HEK293 (cell line): ENCODE results near the gene MEX3A.
A peak's percentile ranks its signal among the peaks of the same experiment; 100 is the strongest.

Experiments
- BCL6B ChIP-seq: fragments of 450-650 bp; formaldehyde crosslinking; IDR thresholded peaks from 2 replicates; pipeline ENCODE4 v1.5.1; 2017; ENCODE audit warnings: missing biosample characterization, missing genetic modification characterization
- CTCF ChIP-seq: fragments of 450-650 bp; formaldehyde crosslinking; IDR thresholded peaks from 2 replicates; pipeline ENCODE4 v1.5.1; 2016; ENCODE audit warnings: missing biosample characterization, missing genetic modification characterization
- ELK4 ChIP-seq: IDR thresholded peaks from 2 replicates; pipeline ENCODE4 v1.6.1; 2011; ENCODE audit warnings: mild to moderate bottlenecking, low read depth, low read length, borderline replicate concordance
- GLIS2 ChIP-seq: fragments of 450-650 bp; formaldehyde crosslinking; IDR thresholded peaks from 2 replicates; pipeline ENCODE4 v1.5.1; 2016; ENCODE audit warnings: missing biosample characterization, missing genetic modification characterization
- INSM2 ChIP-seq: fragments of 450-650 bp; formaldehyde crosslinking; IDR thresholded peaks from 2 replicates; pipeline ENCODE4 v1.5.1; 2016; ENCODE audit warnings: missing biosample characterization, missing genetic modification characterization
- MYNN ChIP-seq: fragments of 450-650 bp; formaldehyde crosslinking; IDR thresholded peaks from 2 replicates; pipeline ENCODE4 v1.5.1; 2016; ENCODE audit warnings: missing biosample characterization, missing genetic modification characterization, borderline replicate concordance
- RBAK ChIP-seq: fragments of 450-650 bp; formaldehyde crosslinking; IDR thresholded peaks from 2 replicates; pipeline ENCODE4 v1.5.1; 2016; ENCODE audit warnings: missing biosample characterization, missing genetic modification characterization
- ZBTB11 ChIP-seq: fragments of 450-650 bp; formaldehyde crosslinking; conservative IDR thresholded peaks from 2 replicates; pipeline ENCODE4 v1.5.1; 2016; ENCODE audit warnings: low read depth, missing biosample characterization, missing genetic modification characterization
- ZNF132 ChIP-seq: fragments of 450-650 bp; formaldehyde crosslinking; IDR thresholded peaks from 2 replicates; pipeline ENCODE4 v1.5.1; 2017; ENCODE audit warnings: missing biosample characterization, missing genetic modification characterization, borderline replicate concordance
- ZNF2 ChIP-seq: fragments of 450-650 bp; formaldehyde crosslinking; IDR thresholded peaks from 2 replicates; pipeline ENCODE4 v1.5.1; 2016; ENCODE audit warnings: missing biosample characterization, missing genetic modification characterization
- ZNF202 ChIP-seq: fragments of 450-650 bp; formaldehyde crosslinking; IDR thresholded peaks from 2 replicates; pipeline ENCODE4 v1.5.1; 2016; ENCODE audit warnings: missing biosample characterization, missing genetic modification characterization, borderline replicate concordance
- ZNF23 ChIP-seq: fragments of 450-650 bp; formaldehyde crosslinking; IDR thresholded peaks from 2 replicates; pipeline ENCODE4 v1.5.1; 2016; ENCODE audit warnings: missing biosample characterization, missing genetic modification characterization, borderline replicate concordance
- ZNF266 ChIP-seq: fragments of 450-650 bp; formaldehyde crosslinking; IDR thresholded peaks from 2 replicates; pipeline ENCODE4 v1.5.1; 2016; ENCODE audit warnings: missing biosample characterization, missing genetic modification characterization, low read depth
- ZNF274 ChIP-seq, 2 experiments: fragments of 200-500 bp in 1 of 2; fragments of 450-650 bp in 1 of 2; sonication (Bioruptor generic) in 1 of 2; formaldehyde crosslinking in 1 of 2; IDR thresholded peaks; 2 replicates each; pipeline versions ENCODE4 v1.5.1 to v1.6.1; 2014 to 2016; ENCODE audit warnings: borderline replicate concordance in 1 of 2, inconsistent platforms in 1 of 2, low read length in 1 of 2, missing biosample characterization in 1 of 2, missing genetic modification characterization in 1 of 2
- ZNF324 ChIP-seq: fragments of 450-650 bp; formaldehyde crosslinking; IDR thresholded peaks from 2 replicates; pipeline ENCODE4 v1.5.1; 2016; ENCODE audit warnings: missing biosample characterization, missing genetic modification characterization
- ZNF366 ChIP-seq: fragments of 450-650 bp; formaldehyde crosslinking; conservative IDR thresholded peaks from 2 replicates; pipeline ENCODE4 v1.5.1; 2016; ENCODE audit warnings: missing biosample characterization, missing genetic modification characterization
- ZNF394 ChIP-seq: fragments of 450-650 bp; formaldehyde crosslinking; IDR thresholded peaks from 2 replicates; pipeline ENCODE4 v1.5.1; 2016; ENCODE audit warnings: missing biosample characterization, missing genetic modification characterization, mild to moderate bottlenecking, moderate library complexity, borderline replicate concordance
- ZNF433 ChIP-seq: fragments of 450-650 bp; formaldehyde crosslinking; IDR thresholded peaks from 2 replicates; pipeline ENCODE4 v1.5.1; 2016; ENCODE audit warnings: missing biosample characterization, missing genetic modification characterization, low read depth
- ZNF449 ChIP-seq: fragments of 450-650 bp; formaldehyde crosslinking; IDR thresholded peaks from 2 replicates; pipeline ENCODE4 v1.5.1; 2017; ENCODE audit warnings: missing biosample characterization, mild to moderate bottlenecking, missing genetic modification characterization, moderate library complexity
- ZNF558 ChIP-seq: fragments of 450-650 bp; formaldehyde crosslinking; IDR thresholded peaks from 2 replicates; pipeline ENCODE4 v1.5.1; 2016; ENCODE audit warnings: missing biosample characterization, missing genetic modification characterization
- ZNF600 ChIP-seq: fragments of 450-650 bp; formaldehyde crosslinking; IDR thresholded peaks from 2 replicates; pipeline ENCODE4 v1.5.1; 2016; ENCODE audit warnings: missing biosample characterization, missing genetic modification characterization
- ZNF624 ChIP-seq: fragments of 450-650 bp; formaldehyde crosslinking; IDR thresholded peaks from 2 replicates; pipeline ENCODE4 v1.5.1; 2017; ENCODE audit warnings: missing biosample characterization, missing genetic modification characterization
- ZNF654 ChIP-seq: fragments of 450-650 bp; formaldehyde crosslinking; IDR thresholded peaks from 2 replicates; pipeline ENCODE4 v1.5.1; 2016; ENCODE audit warnings: low read depth, missing biosample characterization, missing genetic modification characterization
- ZNF660 ChIP-seq: fragments of 450-650 bp; IDR thresholded peaks from 2 replicates; pipeline ENCODE4 v1.5.1; 2018; ENCODE audit warnings: missing biosample characterization, mild to moderate bottlenecking, missing genetic modification characterization
- ZNF701 ChIP-seq: fragments of 450-650 bp; formaldehyde crosslinking; IDR thresholded peaks from 2 replicates; pipeline ENCODE4 v1.5.1; 2016; ENCODE audit warnings: missing biosample characterization, missing genetic modification characterization
- ZNF776 ChIP-seq: fragments of 450-650 bp; formaldehyde crosslinking; IDR thresholded peaks from 2 replicates; pipeline ENCODE4 v1.5.0; 2017; ENCODE audit warnings: missing biosample characterization, missing genetic modification characterization, borderline replicate concordance
- ZSCAN30 ChIP-seq: fragments of 450-650 bp; IDR thresholded peaks from 2 replicates; pipeline ENCODE4 v1.5.1; 2018; ENCODE audit warnings: missing biosample characterization, mild to moderate bottlenecking, missing genetic modification characterization, moderate library complexity

MEX3A gene

GRCh38 chr1:156126043-156126629 is 43.9 kb upstream of the MEX3A start (continued):
- TF ChIP-seq ELK4 (no peak), ZBTB11 (tag by site-specific recombination) (peak; percentile 80), ZSCAN30 (tag by site-specific recombination) (no peak), INSM2 (tag by site-specific recombination) (no peak), GLIS2 (tag by site-specific recombination) (peak; percentile 68), ZNF202 (tag by site-specific recombination) (no peak), RBAK (tag by site-specific recombination) (no peak), ZNF266 (tag by site-specific recombination) (no peak), ZNF366 (tag by site-specific recombination) (peak; percentile 79), MYNN (tag by site-specific recombination) (no peak), ZNF274 (IDR thresholded peaks at IDR 0.05; ENCODE audit: low read length) (no peak), ZNF274 (tag by site-specific recombination; IDR thresholded peaks at IDR 0.05; ENCODE audit: borderline replicate concordance) (no peak), BCL6B (no peak), ZNF394 (tag by site-specific recombination) (peak; percentile 91), ZNF654 (no peak), ZNF701 (tag by site-specific recombination) (no peak), ZNF433 (no peak), ZNF624 (tag by site-specific recombination) (no peak), ZNF2 (tag by site-specific recombination) (no peak), ZNF600 (tag by site-specific recombination) (peak; percentile 86), CTCF (tag by site-specific recombination) (peak; percentile 64), ZNF324 (tag by site-specific recombination) (no peak), ZNF776 (no peak), ZNF23 (no peak), ZNF558 (0 out of 2 replicates have a peak, but pooled peaks have one; percentile 13), ZNF132 (tag by site-specific recombination) (no peak), ZNF660 (tag by site-specific recombination) (no peak), ZNF449 (tag by site-specific recombination) (peak; percentile 99)
